H9 (cell line): ENCODE measurements around the gene KMT5B. TPM values are rescaled to one million over a fixed set of nuclear protein-coding genes. Genes with fewer than 3 reads are reported as not detected.

Source experiments
- DNase-seq: peaks from one replicate; pipeline ENCODE4 v3.0.0-alpha.2; 2017
- H2AFZ ChIP-seq: one replicate; pipeline ENCODE4 v1.6.1; 2013; ENCODE audit warnings: mild to moderate bottlenecking, low read length, control low read depth, moderate library complexity
- H2AK5ac ChIP-seq: 2 replicates; pipeline ENCODE4 v1.6.1; 2013; ENCODE audit warnings: low read length, control low read depth, mixed read lengths; ENCODE audit not compliant: insufficient read length
- H2BK120ac ChIP-seq: one replicate; pipeline ENCODE4 v1.6.1; 2013; ENCODE audit warnings: low read depth, mild to moderate bottlenecking, low read length, control low read depth, inconsistent platforms; ENCODE audit not compliant: poor library complexity, severe bottlenecking
- H2BK12ac ChIP-seq: 2 replicates; pipeline ENCODE4 v1.6.1; 2013; ENCODE audit warnings: low read length, control low read depth, mixed read lengths, low read depth; ENCODE audit not compliant: insufficient read length
- H2BK15ac ChIP-seq: 2 replicates; pipeline ENCODE4 v1.6.1; 2013; ENCODE audit warnings: low read depth, low read length, control low read depth
- H2BK20ac ChIP-seq: one replicate; pipeline ENCODE4 v1.6.1; 2013; ENCODE audit warnings: low read depth, mild to moderate bottlenecking, low read length, control low read depth, inconsistent platforms; ENCODE audit not compliant: poor library complexity, severe bottlenecking
- H2BK5ac ChIP-seq: 2 replicates; pipeline ENCODE4 v1.6.1; 2013; ENCODE audit warnings: low read length, control low read depth, mixed read lengths; ENCODE audit not compliant: insufficient read length
- H3K14ac ChIP-seq: 2 replicates; pipeline ENCODE4 v1.6.1; 2013; ENCODE audit warnings: low read length, control low read depth; ENCODE audit not compliant: insufficient read depth
- H3K18ac ChIP-seq: 2 replicates; pipeline ENCODE4 v1.6.1; 2013; ENCODE audit warnings: low read depth, mild to moderate bottlenecking, mixed read lengths, low read length, control low read depth; ENCODE audit not compliant: insufficient read length
- H3K23ac ChIP-seq: 2 replicates; pipeline ENCODE4 v1.6.1; 2013; ENCODE audit warnings: low read length, control low read depth, mixed read lengths, low read depth; ENCODE audit not compliant: insufficient read length
- H3K23me2 ChIP-seq: 2 replicates; pipeline ENCODE4 v1.6.1; 2013; ENCODE audit warnings: low read depth, mild to moderate bottlenecking, mixed read lengths, low read length, control low read depth; ENCODE audit not compliant: insufficient read length, poor library complexity, severe bottlenecking
- H3K27ac ChIP-seq: 2 replicates; pipeline ENCODE4 v1.5.1; 2013; ENCODE audit warnings: low read length, control low read depth, mixed read lengths, low read depth; ENCODE audit not compliant: insufficient read length
- H3K27me3 ChIP-seq: 2 replicates; pipeline ENCODE4 v1.6.1; 2013; ENCODE audit warnings: low read length, control low read depth, inconsistent platforms; ENCODE audit not compliant: insufficient read depth
- H3K4ac ChIP-seq: 2 replicates; pipeline ENCODE4 v1.6.1; 2013; ENCODE audit warnings: low read depth, mild to moderate bottlenecking, control low read depth, inconsistent platforms, low read length, moderate library complexity
- H3K4me1 ChIP-seq: 2 replicates; pipeline ENCODE4 v1.6.1; 2013; ENCODE audit warnings: low read length, control low read depth, inconsistent platforms; ENCODE audit not compliant: insufficient read depth
- H3K4me2 ChIP-seq: 2 replicates; pipeline ENCODE4 v1.6.1; 2013; ENCODE audit warnings: low read length, control low read depth, mixed read lengths; ENCODE audit not compliant: insufficient read length, insufficient read depth
- H3K56ac ChIP-seq: 2 replicates; pipeline ENCODE4 v1.6.1; 2013; ENCODE audit warnings: low read depth, mild to moderate bottlenecking, mixed read lengths, low read length, control low read depth; ENCODE audit not compliant: insufficient read length
- H3K79me1 ChIP-seq: 2 replicates; pipeline ENCODE4 v1.6.1; 2013; ENCODE audit warnings: low read depth, mild to moderate bottlenecking, moderate library complexity, low read length, control low read depth, inconsistent platforms; ENCODE audit not compliant: insufficient read depth, poor library complexity, severe bottlenecking
- H3K79me2 ChIP-seq: 2 replicates; pipeline ENCODE4 v1.6.1; 2013; ENCODE audit warnings: low read length, control low read depth, inconsistent platforms; ENCODE audit not compliant: insufficient read depth
- H3K9ac ChIP-seq: 2 replicates; pipeline ENCODE4 v1.6.1; 2013; ENCODE audit warnings: low read length, control low read depth, mixed read lengths; ENCODE audit not compliant: insufficient read length; ENCODE audit errors: extremely low read depth
- H3K9me3 ChIP-seq: one replicate; pipeline ENCODE4 v1.6.1; 2013; ENCODE audit warnings: low read depth, low read length, inconsistent platforms; ENCODE audit not compliant: control insufficient read depth
- H3T11ph ChIP-seq: one replicate; pipeline ENCODE4 v1.6.1; 2013; ENCODE audit warnings: mild to moderate bottlenecking, low read length, control low read depth, inconsistent platforms
- H4K20me1 ChIP-seq: one replicate; pipeline ENCODE4 v1.6.1; 2013; ENCODE audit not compliant: control insufficient read depth, insufficient read length, insufficient read depth
- H4K5ac ChIP-seq: 2 replicates; pipeline ENCODE4 v1.6.1; 2013; ENCODE audit warnings: low read depth, mild to moderate bottlenecking, mixed read lengths, low read length, control low read depth; ENCODE audit not compliant: insufficient read length
- H4K8ac ChIP-seq: replicated peaks from 2 replicates; pipeline ENCODE4 v1.6.1; 2013; ENCODE audit warnings: low read length, control low read depth, mixed read lengths, low read depth; ENCODE audit not compliant: insufficient read length
- H4K91ac ChIP-seq: 2 replicates; pipeline ENCODE4 v1.6.1; 2013; ENCODE audit warnings: low read depth, mild to moderate bottlenecking, moderate library complexity, mixed read lengths, low read length, control low read depth; ENCODE audit not compliant: insufficient read length
- H3K27ac Mint-ChIP-seq, 3 experiments: 2 replicates in 2 of 3; 3 replicates in 1 of 3; pipeline ENCODE4 v1.8.0; 2020 to 2021; ENCODE audit warnings: mixed read lengths in 3 of 3, mild to moderate bottlenecking in 1 of 3, moderate library complexity in 1 of 3
- H3K27me3 Mint-ChIP-seq: 2 replicates; pipeline ENCODE4 v1.8.0; 2021; ENCODE audit warnings: low read depth, mild to moderate bottlenecking, moderate library complexity, mixed read lengths
- H3K36me3 Mint-ChIP-seq, 3 experiments: 2 replicates in 2 of 3; 3 replicates in 1 of 3; pipeline ENCODE4 v1.8.0; 2020 to 2021; ENCODE audit warnings: low read depth in 3 of 3, mixed read lengths in 3 of 3; ENCODE audit not compliant: insufficient read depth in 1 of 3
- H3K4me1 Mint-ChIP-seq, 2 experiments: 2 replicates each; pipeline ENCODE4 v1.8.0; 2020; ENCODE audit warnings: mixed read lengths in 2 of 2
- H3K4me3 Mint-ChIP-seq, 2 experiments: 2 replicates in 1 of 2; 3 replicates in 1 of 2; pipeline ENCODE4 v1.8.0; 2020 to 2021; ENCODE audit warnings: mild to moderate bottlenecking in 2 of 2, mixed read lengths in 2 of 2, moderate library complexity in 1 of 2
- H3K9me3 Mint-ChIP-seq, 2 experiments: 2 replicates in 1 of 2; 3 replicates in 1 of 2; pipeline ENCODE4 v1.8.0; 2020; ENCODE audit warnings: mild to moderate bottlenecking in 2 of 2, mixed read lengths in 2 of 2, moderate library complexity in 1 of 2
- CTCF ChIP-seq: fragments of 200-600 bp; sonication (generic); conservative IDR thresholded peaks from 3 replicates; pipeline ENCODE4 v1.8.0; 2021; ENCODE audit warnings: antibody characterized with exemption, mild to moderate bottlenecking
- WGBS: extraction: QIAGEN DNeasy Blood & Tissue Kit; methylation state at CpG from one replicate; pipeline ENCODE4 v1.1.7; 2013; ENCODE audit warnings: missing lambda C conversion rate, low lambda C conversion rate, mixed read lengths; ENCODE audit not compliant: insufficient read length; ENCODE audit errors: extremely low coverage; 5-methylcytosine and 5-hydroxymethylcytosine counted together
- total RNA-seq: library from RNA; stranded (reverse); gene quantifications from 2 replicates; pipeline ENCODE4 v1.2.1, GENCODE V29; 2021

KMT5B gene
- total RNA-seq, 1 experiment from 2014 or later = 61.6 TPM

GRCh38 chr11:68262544-68262827 is 49.4 kb upstream of the KMT5B start:
- Histone ChIP-seq H3K27me3 (no peaks in the 10 kb centered on the region), H3K79me1 (no peaks in the 10 kb centered on the region), H2AFZ (no peak overlapping the region), H3K4ac (no peak overlapping the region), H2BK5ac (no peak overlapping the region), H3K4me2 (no peak overlapping the region), H3K79me2 (no peaks in the 10 kb centered on the region), H2BK120ac (no peak overlapping the region), H3K4me1 (no peaks in the 10 kb centered on the region), H2BK15ac (no peak overlapping the region), H3K18ac (no peak overlapping the region), H3K9me3 (no peaks in the 10 kb centered on the region), H4K5ac (no peak overlapping the region), H3K23me2 (no peaks in the 10 kb centered on the region), H3K27ac (no peak overlapping the region), H3K14ac (no peak overlapping the region), H4K8ac (no peak overlapping the region), H3T11ph (no peak overlapping the region), H3K9ac (no peak overlapping the region), H2AK5ac (no peak overlapping the region), H2BK12ac (no peak overlapping the region), H2BK20ac (no peak overlapping the region), H4K20me1 (no peaks in the 10 kb centered on the region), H4K91ac (no peak overlapping the region), H3K23ac (no peak overlapping the region), H3K56ac (no peak overlapping the region)
- H3K9me3 Mint-ChIP-seq = no peaks in the 10 kb centered on the region; a peak in 1 of 5 replicates
- peaks cover 39 to 68% (median 58%) of the 10 kb centered on the region in 3 experiments for H3K36me3 Mint-ChIP-seq
- no peak for TF ChIP-seq CTCF
- no peak overlapping the region for H3K4me3 Mint-ChIP-seq
- H3K4me1 Mint-ChIP-seq = peaks cover 0 to 2% of the 10 kb centered on the region in 2 experiments; a peak in 1 of 4 replicates
- H3K27me3 Mint-ChIP-seq = peaks cover 11% of the 10 kb centered on the region
- no peak overlapping the region for H3K27ac Mint-ChIP-seq
- peak; percentile 22 for DNase-seq
- WGBS = no CpG with 5 or more reads among the region's 8 CpGs
